Endometrial microvascular endothelial cells (primary cell): ENCODE measurements around the gene FHOD1. TPM values are rescaled to one million over a fixed set of nuclear protein-coding genes. Genes with fewer than 3 reads are reported as not detected.

Experiments
- in situ Hi-C: cut with HindIII; loops from 2 replicates; pipeline ENCODE4 v1.10.0; 2017; ENCODE audit warnings: low sequenced_read_pairs, low pct_unique_long_range_greater_than_20kb; ENCODE audit errors: inconsistent ontology term
- total RNA-seq: library from RNA; depleted of rRNA; stranded (reverse); fragments of >200 nt; gene quantifications from one replicate; pipeline ENCODE4 v1.2.3, GENCODE V29; 2015; ENCODE audit errors: inconsistent ontology term

FHOD1 gene
- total RNA-seq, 1 donor from 2014 or later, result 57.5 TPM

DNA sequence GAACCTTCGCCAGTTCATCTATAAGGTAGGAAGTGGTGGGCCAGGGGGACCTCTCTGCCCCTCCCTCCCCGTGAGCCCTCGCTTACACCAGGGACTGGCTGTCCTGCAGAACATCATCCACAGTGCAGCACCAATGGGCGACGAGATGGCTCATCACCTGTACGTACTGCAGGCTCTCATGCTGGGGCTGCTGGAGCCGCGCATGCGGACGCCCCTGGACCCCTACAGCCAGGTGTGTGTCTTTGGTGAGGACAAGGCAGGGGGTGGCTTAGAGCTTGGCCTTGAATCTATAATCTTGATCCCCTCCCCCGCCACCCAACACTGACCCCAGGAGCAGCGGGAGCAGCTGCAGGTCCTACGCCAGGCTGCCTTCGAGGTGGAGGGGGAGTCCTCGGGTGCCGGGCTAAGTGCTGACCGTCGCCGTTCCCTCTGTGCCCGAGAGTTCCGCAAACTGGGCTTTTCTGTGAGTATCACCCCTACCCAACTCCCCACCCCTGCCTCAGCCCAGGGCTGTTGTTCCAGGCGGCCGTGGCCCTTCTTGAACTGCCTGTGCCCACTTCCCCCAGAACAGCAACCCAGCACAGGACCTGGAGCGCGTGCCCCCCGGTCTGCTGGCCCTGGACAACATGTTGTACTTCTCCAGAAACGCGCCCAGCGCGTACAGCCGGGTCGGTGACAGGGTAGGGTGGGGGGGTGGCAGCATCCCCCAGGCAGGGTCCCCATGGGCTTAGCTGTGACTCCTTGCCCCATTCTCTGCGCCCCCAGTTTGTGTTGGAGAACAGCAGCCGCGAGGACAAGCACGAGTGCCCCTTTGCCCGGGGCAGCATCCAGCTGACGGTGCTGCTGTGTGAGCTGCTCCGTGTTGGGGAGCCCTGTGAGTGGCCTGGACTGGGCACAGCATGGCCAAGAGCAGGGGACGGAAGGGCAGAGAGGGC, 45.6 kb downstream of the FHOD1 start:
- in situ Hi-C loops, result no loop called here

GRCh38 chr16:67200491-67200890, 46.8 kb downstream of the FHOD1 start:
- in situ Hi-C loops, result no loop called here

GRCh38 chr16:67199808-67200198, 47.5 kb downstream of the FHOD1 start:
- in situ Hi-C loops, result no loop called here

- in situ Hi-C loops, result no loop called here
Measured at GRCh38 chr16:67199011-67199807, 48.1 kb downstream of the FHOD1 start, which contains the start of gene ELMO3. ELMO3 (plus strand) TSS chr16:67199131; CDS start chr16:67199327, 196 bp downstream.

DNA sequence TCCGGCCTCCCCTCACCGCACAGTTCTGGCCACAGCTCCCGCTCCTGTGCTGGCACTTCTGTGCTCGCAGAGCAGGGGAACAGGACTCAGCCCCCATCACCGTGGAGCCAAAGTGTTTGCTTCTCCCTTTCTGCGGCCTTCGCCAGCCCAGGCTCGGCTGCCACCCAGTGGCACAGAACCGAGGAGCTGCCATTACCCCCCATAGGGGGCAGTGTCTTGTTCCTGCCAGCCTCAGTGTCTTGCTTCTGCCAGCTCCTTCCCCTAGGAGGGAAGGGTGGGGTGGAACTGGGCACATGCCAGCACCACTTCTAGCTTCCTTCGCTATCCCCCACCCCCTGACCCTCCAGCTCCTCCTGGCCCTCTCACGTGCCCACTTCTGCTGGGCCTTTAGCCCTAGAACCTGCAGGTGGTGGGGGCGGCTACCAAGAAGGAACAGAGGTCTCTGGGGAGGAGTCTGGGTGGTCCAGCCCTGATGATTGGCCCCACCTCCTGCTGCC, 49.0 kb downstream of the FHOD1 start:
- in situ Hi-C loops, result no loop called here

- in situ Hi-C loops, result no loop called here
Measured at GRCh38 chr16:67197704-67198103, 49.6 kb downstream of the FHOD1 start.

DNA sequence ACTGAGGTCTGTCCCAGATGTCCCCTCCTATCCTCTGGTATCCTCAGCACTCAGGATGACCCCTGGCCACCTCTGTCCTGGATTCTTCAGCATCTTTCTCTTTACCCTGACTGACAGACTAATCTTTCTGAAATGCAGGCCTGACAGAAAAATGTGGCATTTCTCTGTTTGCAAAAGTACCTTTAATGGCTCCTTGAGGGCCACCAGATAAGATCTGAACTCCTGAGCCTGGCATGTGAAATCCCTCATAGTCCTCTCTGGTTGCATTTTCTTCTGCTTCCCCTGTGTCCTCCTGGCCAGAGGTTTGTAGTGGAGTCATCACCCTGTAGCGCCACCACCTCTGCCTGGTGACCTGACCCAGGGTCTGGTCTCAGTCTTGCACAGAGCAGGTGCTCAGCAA, 50.4 kb downstream of the FHOD1 start:
- in situ Hi-C loops, result no loop called here

DNA sequence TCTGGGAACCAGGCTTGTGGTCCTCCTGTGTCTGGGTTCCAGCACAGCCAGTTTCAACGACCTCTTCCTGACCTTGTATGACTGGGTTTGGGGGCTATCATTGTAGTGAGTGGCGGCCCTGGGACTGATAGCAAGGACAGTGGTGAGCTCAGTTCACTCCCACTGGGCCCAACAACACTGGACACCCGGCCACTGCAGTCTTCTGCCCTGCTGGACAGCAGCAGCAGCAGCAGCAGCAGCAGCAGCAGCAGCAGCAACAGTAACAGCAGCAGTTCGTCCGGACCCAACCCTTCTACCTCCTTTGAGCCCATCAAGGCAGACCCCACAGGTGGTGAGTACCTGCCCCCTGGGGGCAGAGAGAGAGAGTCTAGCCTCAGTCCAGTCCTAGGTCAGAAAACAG, 51.6 kb downstream of the FHOD1 start:
- in situ Hi-C loops, result no loop called here

- in situ Hi-C loops, result no loop called here
Measured at GRCh38 chr16:67194260-67194659, 53.0 kb downstream of the FHOD1 start.

DNA sequence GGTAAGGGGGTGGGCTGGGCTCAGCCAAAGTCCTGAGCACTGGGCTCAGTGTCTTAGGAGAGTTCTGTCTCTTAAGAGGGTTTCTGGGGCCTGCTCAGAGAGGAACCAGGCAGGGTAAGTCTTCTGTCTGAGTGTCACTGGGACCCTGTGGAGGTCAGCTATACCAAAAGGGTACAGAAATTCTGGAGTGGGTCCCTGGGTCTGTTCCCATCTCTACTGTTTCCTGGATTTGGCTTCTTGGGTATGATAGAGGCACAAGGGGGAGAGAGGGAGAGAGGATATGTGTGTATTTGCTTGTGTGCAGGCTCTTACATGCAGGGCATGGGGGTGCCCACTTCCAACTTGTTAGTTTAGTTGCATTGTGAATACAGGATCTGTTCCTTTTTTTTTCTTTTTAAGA, 53.7 kb downstream of the FHOD1 start:
- in situ Hi-C loops, result no loop called here

- in situ Hi-C loops, result no loop called here
Measured at GRCh38 chr16:67192781-67193361, 54.4 kb downstream of the FHOD1 start.

- in situ Hi-C loops, result no loop called here
Measured at GRCh38 chr16:67191995-67192681, 55.1 kb downstream of the FHOD1 start, which contains the start of gene E2F4. E2F4 (plus strand) TSS chr16:67192155; CDS start chr16:67192228, 73 bp downstream.

GRCh38 chr16:67191411-67191994, 55.8 kb downstream of the FHOD1 start:
- in situ Hi-C loops, result no loop called here

GRCh38 chr16:67190448-67191399, 56.6 kb downstream of the FHOD1 start:
- in situ Hi-C loops, result no loop called here

GRCh38 chr16:67190041-67190440, 57.2 kb downstream of the FHOD1 start, which contains the start of gene EXOC3L1:
EXOC3L1 (minus strand) TSS chr16:67190136; CDS start chr16:67189676, 460 bp downstream.
- in situ Hi-C loops, result no loop called here

DNA sequence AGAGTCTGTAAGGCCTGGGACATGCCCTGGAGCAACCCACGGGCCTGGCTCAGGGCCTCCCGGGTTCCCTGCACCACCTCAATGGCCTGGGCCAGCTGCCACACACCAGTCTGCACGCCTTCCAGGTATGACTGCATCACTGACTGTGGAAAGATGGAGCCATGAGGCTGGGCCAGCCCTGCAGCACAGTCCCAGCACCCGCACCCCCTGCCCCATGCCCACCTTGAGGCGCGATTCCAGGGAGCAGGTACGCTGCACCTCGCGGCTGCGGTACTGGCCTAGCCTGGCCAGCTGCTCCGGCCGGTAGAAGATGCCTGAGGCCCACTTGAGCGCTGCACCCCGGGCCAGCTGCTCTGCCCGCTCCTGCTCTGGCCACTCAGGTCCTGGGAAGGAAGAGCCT, 58.5 kb downstream of the FHOD1 start:
- in situ Hi-C loops, result no loop called here

DNA sequence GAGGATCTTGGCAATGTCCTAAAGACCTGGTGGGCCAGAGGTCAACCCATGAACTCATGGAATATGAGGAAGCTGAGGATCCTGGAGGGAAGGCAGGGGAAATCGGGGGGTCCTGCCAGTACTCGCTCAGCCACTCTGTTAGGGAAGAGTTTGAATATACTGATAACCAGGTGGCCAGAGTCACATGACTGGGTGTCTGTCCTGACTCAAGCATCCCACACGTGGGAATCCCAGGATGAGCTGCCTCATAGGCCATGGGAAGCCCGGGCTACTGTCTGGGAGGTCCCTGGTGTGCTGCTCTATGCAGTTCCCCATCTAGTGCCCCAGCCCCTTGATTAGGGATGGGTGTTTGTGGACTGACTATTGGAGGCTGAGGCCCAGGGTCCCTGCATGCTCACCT, 59.0 kb downstream of the FHOD1 start:
- in situ Hi-C loops, result no loop called here
